Endometrium (tissue), 2 donors: ENCODE data around the gene PVRIG.
"Not testable (repeated sequence)": the region's sequence is repeated elsewhere in the genome, so short reads cannot be mapped to it uniquely, and the experiment has no call there.

Source experiments
- FAIRE-seq: peaks from 2 replicates; lab custom pipeline; 2012; peaks lifted over from hg19 to GRCh38; lab: Jason Lieb, UNC
- donor health status: control.
- donor health status: control.

PVRIG gene

GRCh38 chr7:100219801-100220585, at the start of gene PVRIG:
Gene PVRIG, plus strand, starts transcription at chr7:100219949. Its CDS starts 22 bp downstream, at chr7:100219971.
- not testable (repeated sequence) for FAIRE-seq

- no peak for FAIRE-seq
These were observed 49.5 kb upstream of the PVRIG start for GRCh38 chr7:100170101-100170897.

GRCh38 chr7:100171087-100171681, 48.6 kb upstream of the PVRIG start:
- FAIRE-seq = no peak

- no peak for FAIRE-seq
These were observed 47.9 kb upstream of the PVRIG start for GRCh38 chr7:100171840-100172239.

DNA sequence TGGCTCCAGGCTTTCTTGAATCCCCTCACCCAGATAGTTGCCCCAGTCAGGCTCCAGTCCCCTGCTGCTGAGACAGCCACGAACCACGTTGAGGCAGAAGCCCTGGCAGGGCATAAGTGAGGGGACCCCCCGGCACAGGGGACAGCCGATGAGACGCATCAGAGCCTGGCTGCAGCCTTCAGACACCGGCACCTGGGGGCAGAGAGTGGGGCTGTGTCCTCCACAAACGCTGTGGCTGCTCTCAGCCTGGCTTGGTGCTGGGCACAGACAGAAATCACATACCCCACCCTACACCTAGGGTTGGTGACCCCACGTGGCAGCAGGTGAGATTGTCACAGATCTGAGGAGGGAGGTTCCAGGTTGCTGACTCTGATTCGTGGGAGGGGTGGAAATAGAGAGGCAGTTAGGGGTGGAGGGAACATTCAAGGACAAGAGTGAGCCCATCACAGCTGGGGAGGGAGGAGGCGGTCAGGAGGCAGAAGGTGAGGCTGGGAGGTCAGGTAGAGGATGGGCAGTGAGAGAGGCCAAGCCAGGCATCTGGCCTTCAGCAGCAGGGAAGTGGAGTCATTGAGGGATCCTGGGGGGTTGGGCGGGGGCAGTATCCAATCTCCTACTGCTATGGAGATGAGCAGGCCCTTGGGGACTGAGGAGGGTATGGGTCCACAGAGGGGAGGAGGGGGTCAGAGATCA, 45.8 kb upstream of the PVRIG start:
- FAIRE-seq = no peak

DNA sequence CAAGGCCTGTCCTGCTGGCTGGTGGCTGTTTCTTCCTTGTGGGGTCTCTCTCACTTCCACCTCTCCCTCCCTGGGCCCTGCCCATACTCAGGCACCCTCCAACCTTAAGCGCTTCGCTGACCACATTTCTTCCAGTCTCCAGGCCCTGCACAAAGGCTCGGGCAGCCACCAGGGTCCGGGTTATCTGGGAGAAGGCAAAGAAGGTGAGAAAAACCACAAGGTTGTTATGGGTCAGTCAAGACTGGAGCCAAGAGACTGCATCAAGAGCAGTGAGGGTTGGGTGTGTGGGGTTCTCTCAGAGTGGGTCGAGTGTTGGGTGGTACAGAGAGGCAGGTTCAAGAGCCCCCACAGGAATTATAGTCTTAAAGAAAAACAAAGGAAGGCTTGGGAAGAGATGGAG, 45.2 kb upstream of the PVRIG start:
- no peak for FAIRE-seq

- no peak for FAIRE-seq
These were observed 44.3 kb upstream of the PVRIG start for GRCh38 chr7:100175296-100175935.

DNA sequence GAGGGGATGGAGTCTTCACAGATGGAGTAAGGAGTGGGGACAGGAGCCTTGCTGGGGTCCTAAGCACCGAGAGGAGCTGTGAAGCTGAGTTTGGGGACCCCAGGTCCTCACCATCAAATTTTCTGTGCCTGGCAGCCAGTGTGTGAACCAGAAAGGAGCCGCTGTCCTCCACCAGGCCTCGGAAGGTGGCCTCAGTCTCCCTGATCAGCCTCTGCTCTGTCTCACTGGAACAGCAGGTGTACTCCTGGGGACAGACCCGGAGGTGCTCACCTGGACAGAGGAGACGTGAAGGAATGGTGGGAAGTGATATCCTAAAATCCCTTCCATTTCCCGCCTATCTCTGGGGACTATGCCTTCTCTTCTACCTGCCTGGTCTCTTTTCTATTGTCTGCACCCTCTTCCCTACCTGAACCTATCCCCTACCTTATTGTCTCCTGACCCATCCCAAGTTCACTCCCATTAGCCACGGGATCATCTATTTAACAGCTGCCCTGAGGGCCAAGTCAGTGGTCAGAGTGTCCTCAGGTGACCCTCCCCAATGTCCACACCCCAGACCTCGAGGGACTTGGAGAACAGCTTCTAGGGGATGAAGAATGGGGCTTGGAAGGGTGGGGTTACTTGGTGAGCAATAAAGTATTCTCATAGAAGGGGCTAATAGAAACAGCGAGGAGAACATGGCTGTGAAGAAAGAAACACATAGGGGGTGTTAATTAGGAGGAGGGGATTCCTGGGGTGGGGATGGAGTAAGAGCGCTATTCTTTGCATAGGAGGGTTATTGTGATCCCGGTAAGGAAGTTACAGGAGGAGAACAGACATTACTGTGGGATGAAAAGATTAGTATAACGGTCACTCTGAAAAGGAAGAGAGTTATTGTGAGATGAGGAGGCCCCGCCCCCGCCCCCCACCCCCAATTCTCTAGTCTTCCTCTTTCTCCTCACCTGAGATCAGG, 43.4 kb upstream of the PVRIG start:
- no peak for FAIRE-seq

- peak; percentile 85 for FAIRE-seq
These were observed 42.4 kb upstream of the PVRIG start, which contains the start of the genes GPC2 and STAG3 for GRCh38 chr7:100177045-100178001. Gene GPC2, minus strand, starts transcription at chr7:100177381. Its CDS starts 182 bp downstream, at chr7:100177199. Gene STAG3, plus strand, starts transcription at chr7:100177918. Its CDS starts 2,639 bp downstream, at chr7:100180557.

DNA sequence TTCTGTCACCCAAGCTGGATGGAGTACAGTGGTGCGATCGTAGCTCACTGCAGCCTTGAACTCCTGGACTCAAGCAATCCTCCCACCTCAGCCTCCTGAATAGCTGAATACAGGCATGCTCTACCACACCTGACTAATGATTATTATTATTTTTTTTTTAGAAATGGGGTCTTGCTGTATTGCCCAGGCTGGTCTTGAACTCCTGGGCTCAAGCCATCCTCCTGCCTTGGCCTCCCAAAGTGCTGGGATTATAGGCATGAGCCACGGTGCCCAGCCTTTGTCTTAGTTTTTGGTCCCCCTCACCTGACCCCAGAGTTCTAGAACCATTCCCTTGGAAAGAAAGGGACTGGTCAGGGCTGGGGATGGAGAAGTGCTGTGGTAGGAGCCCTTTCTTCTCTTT, 39.7 kb upstream of the PVRIG start:
- FAIRE-seq = not testable (repeated sequence)

DNA sequence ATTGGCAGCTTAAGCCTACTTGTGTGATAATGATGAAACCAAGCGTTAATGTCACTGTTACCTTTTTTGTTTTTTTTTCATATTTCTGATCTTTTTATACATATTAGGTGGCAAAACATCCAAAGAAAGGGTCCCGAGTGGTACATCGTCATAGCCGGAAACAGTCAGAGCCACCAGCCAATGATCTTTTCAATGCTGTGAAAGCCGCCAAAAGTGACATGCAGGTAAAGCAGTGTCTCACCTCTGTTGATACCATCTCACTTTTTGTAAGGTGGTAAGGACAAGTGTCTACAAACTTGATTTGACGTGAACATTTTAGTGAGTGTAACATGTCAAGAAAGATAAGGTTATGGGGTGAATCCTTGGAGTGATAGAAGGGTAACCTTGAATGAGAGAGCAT, 37.1 kb upstream of the PVRIG start:
- not testable (repeated sequence) for FAIRE-seq

GRCh38 chr7:100183090-100183489, 36.7 kb upstream of the PVRIG start:
- FAIRE-seq = not testable (repeated sequence)

DNA sequence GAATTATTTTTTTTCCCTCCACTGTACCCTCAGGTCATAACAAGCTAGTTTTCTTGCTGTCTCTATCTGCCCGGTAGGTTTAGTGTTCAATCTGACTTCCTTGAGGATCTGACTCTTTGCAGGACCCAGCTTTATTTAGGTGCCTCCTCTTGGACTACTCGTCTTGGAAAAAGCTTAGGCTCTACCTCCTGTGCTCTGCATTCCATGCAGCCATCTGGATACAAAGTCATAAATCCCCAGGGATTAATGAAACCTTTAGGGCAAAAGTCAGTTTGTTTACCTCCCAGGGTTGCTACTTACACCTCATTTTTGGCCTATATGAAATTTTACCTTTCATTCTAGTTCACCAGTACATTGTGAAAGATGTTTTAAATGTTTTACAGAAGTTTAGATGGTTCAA, 34.0 kb upstream of the PVRIG start:
- FAIRE-seq = no peak

- FAIRE-seq = no peak
These were observed 30.7 kb upstream of the PVRIG start for GRCh38 chr7:100189061-100189460.

GRCh38 chr7:100190048-100190711, 29.6 kb upstream of the PVRIG start:
- no peak for FAIRE-seq

GRCh38 chr7:100191775-100192174, 28.0 kb upstream of the PVRIG start:
- FAIRE-seq = no peak

DNA sequence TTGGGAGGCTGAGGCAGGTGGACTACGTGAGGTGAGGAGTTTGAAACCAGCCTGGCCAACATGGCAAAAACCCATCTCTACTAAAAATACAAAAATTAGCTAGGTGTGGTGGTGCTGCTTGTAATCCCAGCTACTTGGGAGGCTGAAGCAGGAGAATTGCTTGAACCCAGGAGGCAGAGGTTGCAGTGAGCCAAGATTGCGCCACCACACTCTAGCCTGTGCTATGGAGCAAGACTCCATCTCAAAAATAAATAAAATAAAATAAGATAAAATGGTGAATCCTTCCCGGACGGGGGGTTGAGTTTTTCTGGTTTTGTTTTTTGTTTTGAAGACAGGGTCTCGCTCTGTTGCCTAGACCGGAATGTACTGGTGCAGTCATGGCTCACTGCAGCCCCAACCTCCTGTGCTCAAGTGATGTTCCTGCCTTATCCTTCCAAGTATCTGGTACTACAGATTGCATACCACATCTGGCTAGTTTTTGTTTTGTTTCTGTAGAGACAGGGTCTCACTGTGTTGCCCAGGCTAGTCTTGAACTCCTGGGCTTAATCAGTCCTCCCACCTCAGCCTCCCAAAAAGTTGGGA, 27.4 kb upstream of the PVRIG start:
- FAIRE-seq = not testable (repeated sequence)

GRCh38 chr7:100192969-100193368, 26.8 kb upstream of the PVRIG start:
- FAIRE-seq = no peak
